H9 (cell line): Measurements from ENCODE around the gene TIMM50. TPM values are rescaled to one million over a fixed set of nuclear protein-coding genes. Genes with fewer than 3 reads are reported as not detected.

Experiments used
- DNase-seq: peaks from one replicate; pipeline ENCODE4 v3.0.0-alpha.2; 2017
- H2AFZ ChIP-seq: one replicate; pipeline ENCODE4 v1.6.1; 2013; ENCODE audit warnings: mild to moderate bottlenecking, low read length, control low read depth, moderate library complexity
- H2AK5ac ChIP-seq: 2 replicates; pipeline ENCODE4 v1.6.1; 2013; ENCODE audit warnings: low read length, control low read depth, mixed read lengths; ENCODE audit not compliant: insufficient read length
- H2BK120ac ChIP-seq: one replicate; pipeline ENCODE4 v1.6.1; 2013; ENCODE audit warnings: low read depth, mild to moderate bottlenecking, low read length, control low read depth, inconsistent platforms; ENCODE audit not compliant: poor library complexity, severe bottlenecking
- H2BK12ac ChIP-seq: 2 replicates; pipeline ENCODE4 v1.6.1; 2013; ENCODE audit warnings: low read length, control low read depth, mixed read lengths, low read depth; ENCODE audit not compliant: insufficient read length
- H2BK15ac ChIP-seq: 2 replicates; pipeline ENCODE4 v1.6.1; 2013; ENCODE audit warnings: low read depth, low read length, control low read depth
- H2BK20ac ChIP-seq: one replicate; pipeline ENCODE4 v1.6.1; 2013; ENCODE audit warnings: low read depth, mild to moderate bottlenecking, low read length, control low read depth, inconsistent platforms; ENCODE audit not compliant: poor library complexity, severe bottlenecking
- H2BK5ac ChIP-seq: 2 replicates; pipeline ENCODE4 v1.6.1; 2013; ENCODE audit warnings: low read length, control low read depth, mixed read lengths; ENCODE audit not compliant: insufficient read length
- H3K14ac ChIP-seq: 2 replicates; pipeline ENCODE4 v1.6.1; 2013; ENCODE audit warnings: low read length, control low read depth; ENCODE audit not compliant: insufficient read depth
- H3K18ac ChIP-seq: 2 replicates; pipeline ENCODE4 v1.6.1; 2013; ENCODE audit warnings: low read depth, mild to moderate bottlenecking, mixed read lengths, low read length, control low read depth; ENCODE audit not compliant: insufficient read length
- H3K23ac ChIP-seq: 2 replicates; pipeline ENCODE4 v1.6.1; 2013; ENCODE audit warnings: low read length, control low read depth, mixed read lengths, low read depth; ENCODE audit not compliant: insufficient read length
- H3K23me2 ChIP-seq: 2 replicates; pipeline ENCODE4 v1.6.1; 2013; ENCODE audit warnings: low read depth, mild to moderate bottlenecking, mixed read lengths, low read length, control low read depth; ENCODE audit not compliant: insufficient read length, poor library complexity, severe bottlenecking
- H3K27ac ChIP-seq: 2 replicates; pipeline ENCODE4 v1.5.1; 2013; ENCODE audit warnings: low read length, control low read depth, mixed read lengths, low read depth; ENCODE audit not compliant: insufficient read length
- H3K27me3 ChIP-seq: 2 replicates; pipeline ENCODE4 v1.6.1; 2013; ENCODE audit warnings: low read length, control low read depth, inconsistent platforms; ENCODE audit not compliant: insufficient read depth
- H3K4ac ChIP-seq: 2 replicates; pipeline ENCODE4 v1.6.1; 2013; ENCODE audit warnings: low read depth, mild to moderate bottlenecking, control low read depth, inconsistent platforms, low read length, moderate library complexity
- H3K4me1 ChIP-seq: 2 replicates; pipeline ENCODE4 v1.6.1; 2013; ENCODE audit warnings: low read length, control low read depth, inconsistent platforms; ENCODE audit not compliant: insufficient read depth
- H3K4me2 ChIP-seq: 2 replicates; pipeline ENCODE4 v1.6.1; 2013; ENCODE audit warnings: low read length, control low read depth, mixed read lengths; ENCODE audit not compliant: insufficient read length, insufficient read depth
- H3K56ac ChIP-seq: 2 replicates; pipeline ENCODE4 v1.6.1; 2013; ENCODE audit warnings: low read depth, mild to moderate bottlenecking, mixed read lengths, low read length, control low read depth; ENCODE audit not compliant: insufficient read length
- H3K79me1 ChIP-seq: 2 replicates; pipeline ENCODE4 v1.6.1; 2013; ENCODE audit warnings: low read depth, mild to moderate bottlenecking, moderate library complexity, low read length, control low read depth, inconsistent platforms; ENCODE audit not compliant: insufficient read depth, poor library complexity, severe bottlenecking
- H3K79me2 ChIP-seq: 2 replicates; pipeline ENCODE4 v1.6.1; 2013; ENCODE audit warnings: low read length, control low read depth, inconsistent platforms; ENCODE audit not compliant: insufficient read depth
- H3K9ac ChIP-seq: 2 replicates; pipeline ENCODE4 v1.6.1; 2013; ENCODE audit warnings: low read length, control low read depth, mixed read lengths; ENCODE audit not compliant: insufficient read length; ENCODE audit errors: extremely low read depth
- H3K9me3 ChIP-seq: one replicate; pipeline ENCODE4 v1.6.1; 2013; ENCODE audit warnings: low read depth, low read length, inconsistent platforms; ENCODE audit not compliant: control insufficient read depth
- H3T11ph ChIP-seq: one replicate; pipeline ENCODE4 v1.6.1; 2013; ENCODE audit warnings: mild to moderate bottlenecking, low read length, control low read depth, inconsistent platforms
- H4K20me1 ChIP-seq: one replicate; pipeline ENCODE4 v1.6.1; 2013; ENCODE audit not compliant: control insufficient read depth, insufficient read length, insufficient read depth
- H4K5ac ChIP-seq: 2 replicates; pipeline ENCODE4 v1.6.1; 2013; ENCODE audit warnings: low read depth, mild to moderate bottlenecking, mixed read lengths, low read length, control low read depth; ENCODE audit not compliant: insufficient read length
- H4K8ac ChIP-seq: replicated peaks from 2 replicates; pipeline ENCODE4 v1.6.1; 2013; ENCODE audit warnings: low read length, control low read depth, mixed read lengths, low read depth; ENCODE audit not compliant: insufficient read length
- H4K91ac ChIP-seq: 2 replicates; pipeline ENCODE4 v1.6.1; 2013; ENCODE audit warnings: low read depth, mild to moderate bottlenecking, moderate library complexity, mixed read lengths, low read length, control low read depth; ENCODE audit not compliant: insufficient read length
- H3K27ac Mint-ChIP-seq, 3 experiments: 2 replicates in 2 of 3; 3 replicates in 1 of 3; pipeline ENCODE4 v1.8.0; 2020 to 2021; ENCODE audit warnings: mixed read lengths in 3 of 3, mild to moderate bottlenecking in 1 of 3, moderate library complexity in 1 of 3
- H3K27me3 Mint-ChIP-seq: 2 replicates; pipeline ENCODE4 v1.8.0; 2021; ENCODE audit warnings: low read depth, mild to moderate bottlenecking, moderate library complexity, mixed read lengths
- H3K36me3 Mint-ChIP-seq, 3 experiments: 2 replicates in 2 of 3; 3 replicates in 1 of 3; pipeline ENCODE4 v1.8.0; 2020 to 2021; ENCODE audit warnings: low read depth in 3 of 3, mixed read lengths in 3 of 3; ENCODE audit not compliant: insufficient read depth in 1 of 3
- H3K4me1 Mint-ChIP-seq, 2 experiments: 2 replicates each; pipeline ENCODE4 v1.8.0; 2020; ENCODE audit warnings: mixed read lengths in 2 of 2
- H3K4me3 Mint-ChIP-seq, 2 experiments: 2 replicates in 1 of 2; 3 replicates in 1 of 2; pipeline ENCODE4 v1.8.0; 2020 to 2021; ENCODE audit warnings: mild to moderate bottlenecking in 2 of 2, mixed read lengths in 2 of 2, moderate library complexity in 1 of 2
- H3K9me3 Mint-ChIP-seq, 2 experiments: 2 replicates in 1 of 2; 3 replicates in 1 of 2; pipeline ENCODE4 v1.8.0; 2020; ENCODE audit warnings: mild to moderate bottlenecking in 2 of 2, mixed read lengths in 2 of 2, moderate library complexity in 1 of 2
- WGBS: extraction: QIAGEN DNeasy Blood & Tissue Kit; methylation state at CpG from one replicate; pipeline ENCODE4 v1.1.7; 2013; ENCODE audit warnings: missing lambda C conversion rate, low lambda C conversion rate, mixed read lengths; ENCODE audit not compliant: insufficient read length; ENCODE audit errors: extremely low coverage; 5-methylcytosine and 5-hydroxymethylcytosine counted together
- total RNA-seq: library from RNA; stranded (reverse); gene quantifications from 2 replicates; pipeline ENCODE4 v1.2.1, GENCODE V29; 2021
- TF ChIP-seq, protein P1 (sequence below): fragments of 200-600 bp; sonication (generic); conservative IDR thresholded peaks from 3 replicates; pipeline ENCODE4 v1.8.0; 2021; ENCODE audit warnings: antibody characterized with exemption, mild to moderate bottlenecking

Gene TIMM50
- total RNA-seq, 1 experiment from 2014 or later, result 128 TPM

DNA sequence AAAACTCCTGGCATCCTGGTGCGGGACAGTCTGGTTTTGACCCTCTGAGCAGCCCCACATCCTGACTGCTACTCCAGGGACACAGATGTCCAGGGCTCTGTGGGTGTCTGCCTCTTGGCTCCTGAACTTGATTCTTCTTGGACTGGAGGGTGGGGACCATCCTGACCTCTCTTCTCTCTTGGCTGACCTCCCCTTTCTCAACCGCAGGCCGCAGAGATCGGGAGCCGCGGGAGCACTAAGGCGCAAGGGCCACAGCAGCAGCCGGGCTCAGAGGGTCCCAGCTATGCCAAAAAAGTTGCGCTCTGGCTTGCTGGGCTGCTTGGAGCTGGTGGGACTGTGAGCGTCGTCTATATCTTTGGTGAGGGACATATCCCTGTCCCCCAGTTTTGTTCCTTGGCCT, 1.0 kb downstream of the TIMM50 start:
- Mint-ChIP-seq H3K4me3 (peak overlapping the region; percentile 95 to 97), H3K9me3 (no peaks in the 10 kb centered on the region; a peak in 1 of 5 replicates), H3K27ac (peak overlapping the region; percentile 84 to 99 (median 97)), H3K27me3 (no peaks in the 10 kb centered on the region), H3K36me3 (peaks cover 24 to 57% (median 50%) of the 10 kb centered on the region in 3 experiments; a peak in 6 of 7 replicates), H3K4me1 (peaks cover 17 to 21% of the 10 kb centered on the region in 2 experiments)
- peak overlapping the region; percentile 79 for H3K9ac ChIP-seq
- H3K56ac ChIP-seq, result no peak overlapping the region
- H3K79me1 ChIP-seq, result peaks cover 12% of the 10 kb centered on the region
- no peak overlapping the region for H2BK20ac ChIP-seq
- no peak overlapping the region for H4K5ac ChIP-seq
- peaks cover 10% of the 10 kb centered on the region for H3K23me2 ChIP-seq
- no peak for DNase-seq
- H4K8ac ChIP-seq, result no peak overlapping the region
- H3K14ac ChIP-seq, result peak overlapping the region; percentile 74
- no peak overlapping the region for H3T11ph ChIP-seq
- H3K4me2 ChIP-seq, result peak overlapping the region; percentile 98
- H3K9me3 ChIP-seq, result no peaks in the 10 kb centered on the region
- H3K18ac ChIP-seq, result peak overlapping the region; percentile 7
- H2AFZ ChIP-seq, result no peak overlapping the region
- peaks cover 12% of the 10 kb centered on the region for H3K79me2 ChIP-seq
- H3K23ac ChIP-seq, result no peak overlapping the region
- no peak overlapping the region for H2AK5ac ChIP-seq
- no peak overlapping the region for H4K91ac ChIP-seq
- H4K20me1 ChIP-seq, result no peaks in the 10 kb centered on the region
- H2BK5ac ChIP-seq, result no peak overlapping the region
- no peak overlapping the region for H3K27ac ChIP-seq
- WGBS, result no CpG with 5 or more reads among the region's 11 CpGs
- no peak overlapping the region for H2BK120ac ChIP-seq
- no peak overlapping the region; the same call in 1 of the 2 replicates for H3K4ac ChIP-seq
- no peak overlapping the region for H2BK12ac ChIP-seq
- no peaks in the 10 kb centered on the region for H3K4me1 ChIP-seq
- H3K27me3 ChIP-seq, result no peaks in the 10 kb centered on the region
- H2BK15ac ChIP-seq, result 0 out of 2 replicates have a peak overlapping the region, but pooled peaks have one; percentile 49
- TF ChIP-seq, protein P1, sequence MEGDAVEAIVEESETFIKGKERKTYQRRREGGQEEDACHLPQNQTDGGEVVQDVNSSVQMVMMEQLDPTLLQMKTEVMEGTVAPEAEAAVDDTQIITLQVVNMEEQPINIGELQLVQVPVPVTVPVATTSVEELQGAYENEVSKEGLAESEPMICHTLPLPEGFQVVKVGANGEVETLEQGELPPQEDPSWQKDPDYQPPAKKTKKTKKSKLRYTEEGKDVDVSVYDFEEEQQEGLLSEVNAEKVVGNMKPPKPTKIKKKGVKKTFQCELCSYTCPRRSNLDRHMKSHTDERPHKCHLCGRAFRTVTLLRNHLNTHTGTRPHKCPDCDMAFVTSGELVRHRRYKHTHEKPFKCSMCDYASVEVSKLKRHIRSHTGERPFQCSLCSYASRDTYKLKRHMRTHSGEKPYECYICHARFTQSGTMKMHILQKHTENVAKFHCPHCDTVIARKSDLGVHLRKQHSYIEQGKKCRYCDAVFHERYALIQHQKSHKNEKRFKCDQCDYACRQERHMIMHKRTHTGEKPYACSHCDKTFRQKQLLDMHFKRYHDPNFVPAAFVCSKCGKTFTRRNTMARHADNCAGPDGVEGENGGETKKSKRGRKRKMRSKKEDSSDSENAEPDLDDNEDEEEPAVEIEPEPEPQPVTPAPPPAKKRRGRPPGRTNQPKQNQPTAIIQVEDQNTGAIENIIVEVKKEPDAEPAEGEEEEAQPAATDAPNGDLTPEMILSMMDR, result no peak
